Neuronal stem cell (in vitro differentiated cells): Measurements from ENCODE around the gene ELAC1.
"Not testable (repeated sequence)": the region's sequence is repeated elsewhere in the genome, so short reads cannot be mapped to it uniquely, and the experiment has no call there.

ENCODE experiments used
- DNase-seq: peaks from one replicate; pipeline ENCODE4 v3.0.0-alpha.2; 2013; ENCODE audit warnings: low spot score
- H2AFZ ChIP-seq: one replicate; pipeline ENCODE4 v1.6.1; 2013; ENCODE audit warnings: mild to moderate bottlenecking, low read length, inconsistent platforms
- H2AK5ac ChIP-seq: 2 replicates; pipeline ENCODE4 v1.6.1; 2013; ENCODE audit warnings: low read depth, mild to moderate bottlenecking, inconsistent platforms, low read length, moderate library complexity, mixed read lengths
- H2BK120ac ChIP-seq: 2 replicates; pipeline ENCODE4 v1.6.1; 2013; ENCODE audit warnings: low read depth, mild to moderate bottlenecking, inconsistent platforms, low read length, moderate library complexity, mixed read lengths
- H2BK12ac ChIP-seq: one replicate; pipeline ENCODE4 v1.6.1; 2013; ENCODE audit warnings: low read length, inconsistent platforms
- H2BK15ac ChIP-seq: 2 replicates; pipeline ENCODE4 v1.6.1; 2013; ENCODE audit warnings: mild to moderate bottlenecking, low read length, inconsistent platforms, mixed read lengths
- H2BK5ac ChIP-seq: one replicate; pipeline ENCODE4 v1.6.1; 2013; ENCODE audit warnings: inconsistent platforms, mild to moderate bottlenecking, low read length, moderate library complexity
- H3K14ac ChIP-seq: one replicate; pipeline ENCODE4 v1.6.1; 2013; ENCODE audit warnings: low read length, inconsistent platforms
- H3K18ac ChIP-seq: 2 replicates; pipeline ENCODE4 v1.6.1; 2013; ENCODE audit warnings: low read length, inconsistent platforms
- H3K23ac ChIP-seq: 2 replicates; pipeline ENCODE4 v1.6.1; 2013; ENCODE audit warnings: low read depth, mild to moderate bottlenecking, mixed read lengths, low read length, inconsistent platforms; ENCODE audit not compliant: poor library complexity
- H3K27ac ChIP-seq: replicated peaks from 3 replicates; pipeline ENCODE4 v1.5.1; 2013; ENCODE audit warnings: low read length, inconsistent platforms
- H3K27me3 ChIP-seq, 3 experiments: 2 replicates each; pipeline ENCODE4 v1.6.1; 2013; ENCODE audit warnings: low read length in 3 of 3, mild to moderate bottlenecking in 2 of 3, inconsistent platforms in 1 of 3, low read depth in 1 of 3, mixed read lengths in 1 of 3, moderate library complexity in 1 of 3; ENCODE audit not compliant: control insufficient read depth in 3 of 3, insufficient read depth in 3 of 3
- H3K36me3 ChIP-seq, 2 donors: replicated peaks in 1 of 2; 2 replicates each; pipeline ENCODE4 v1.6.1; 2013; ENCODE audit warnings: low read length in 2 of 2; ENCODE audit not compliant: control insufficient read depth in 2 of 2, insufficient read depth in 2 of 2
- H3K4ac ChIP-seq: 2 replicates; pipeline ENCODE4 v1.6.1; 2013; ENCODE audit warnings: inconsistent platforms, mild to moderate bottlenecking, low read length, moderate library complexity
- H3K4me1 ChIP-seq, 2 donors: 1 replicate in 1 of 2; 2 replicates in 1 of 2; pipeline ENCODE4 v1.6.1; 2013; ENCODE audit warnings: low read length in 2 of 2, low read depth in 1 of 2; ENCODE audit not compliant: control insufficient read depth in 2 of 2, insufficient read depth in 1 of 2
- H3K4me2 ChIP-seq: one replicate; pipeline ENCODE4 v1.6.1; 2013; ENCODE audit warnings: mild to moderate bottlenecking, low read length, inconsistent platforms; ENCODE audit not compliant: insufficient read depth, poor library complexity, severe bottlenecking
- H3K4me3 ChIP-seq, 2 donors: 2 replicates each; pipeline ENCODE4 v1.5.1; 2013; ENCODE audit warnings: low read length in 2 of 2, mild to moderate bottlenecking in 2 of 2, inconsistent platforms in 1 of 2, moderate library complexity in 1 of 2
- H3K79me1 ChIP-seq: one replicate; pipeline ENCODE4 v1.6.1; 2013; ENCODE audit warnings: low read depth, mild to moderate bottlenecking, inconsistent platforms, low read length, moderate library complexity
- H3K9ac ChIP-seq: one replicate; pipeline ENCODE4 v1.6.1; 2013; ENCODE audit warnings: mild to moderate bottlenecking, low read depth, low read length, inconsistent platforms; ENCODE audit not compliant: poor library complexity
- H3K9me3 ChIP-seq, 2 donors: replicated peaks in 1 of 2; 2 replicates each; pipeline versions ENCODE3 to v1.6.1; 2013; ENCODE audit warnings: low read length in 2 of 2, mild to moderate bottlenecking in 2 of 2, inconsistent platforms in 1 of 2, low read depth in 1 of 2, mixed read lengths in 1 of 2, moderate library complexity in 1 of 2; ENCODE audit not compliant: control insufficient read depth in 2 of 2, insufficient read depth in 1 of 2
- H4K8ac ChIP-seq: one replicate; pipeline ENCODE4 v1.6.1; 2013; ENCODE audit warnings: low read depth, mild to moderate bottlenecking, inconsistent platforms, low read length, moderate library complexity
- H4K91ac ChIP-seq: one replicate; pipeline ENCODE4 v1.6.1; 2013; ENCODE audit warnings: low read length, low read depth, mild to moderate bottlenecking, inconsistent platforms; ENCODE audit not compliant: poor library complexity
- WGBS, 2 donors: extraction: QIAGEN DNeasy Blood & Tissue Kit; methylation state at CpG; one replicate each; pipeline ENCODE4 v1.1.7; 2013; ENCODE audit warnings: missing lambda C conversion rate in 2 of 2, mixed read lengths in 1 of 2; ENCODE audit not compliant: insufficient read length in 2 of 2, insufficient replicate concordance in 1 of 2; ENCODE audit errors: extremely low coverage in 2 of 2; 5-methylcytosine and 5-hydroxymethylcytosine counted together

Gene ELAC1

DNA sequence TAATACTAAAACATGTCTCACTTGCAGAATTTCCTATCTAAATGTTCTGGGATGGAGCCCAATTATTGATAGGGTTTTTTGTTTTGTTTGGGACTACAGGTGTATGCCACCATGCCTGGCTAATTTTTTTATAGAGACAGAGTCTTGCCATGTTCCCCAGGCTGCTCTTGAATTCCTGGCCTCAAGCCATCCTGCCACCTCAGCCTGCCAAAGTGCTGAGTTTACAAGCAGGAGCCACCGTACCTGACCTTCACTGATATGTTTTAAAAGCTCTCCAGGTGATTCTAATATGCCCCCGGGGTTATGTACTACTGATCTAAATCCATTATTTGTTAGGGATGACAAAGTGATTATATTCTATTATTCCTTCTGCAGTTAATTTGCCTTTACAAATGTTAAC, 2.2 kb downstream of the ELAC1 start:
- Histone ChIP-seq H3K4me2 (no peak overlapping the region), H3K14ac (no peak overlapping the region), H2AFZ (no peak overlapping the region), H2BK15ac (no peak overlapping the region), H3K4ac (no peak overlapping the region), H4K91ac (no peak overlapping the region), H4K8ac (no peak overlapping the region), H2AK5ac (no peak overlapping the region), H3K4me3 (no peak overlapping the region), H3K27me3 (no peaks in the 10 kb centered on the region), H2BK12ac (no peak overlapping the region), H3K79me1 (no peaks in the 10 kb centered on the region), H2BK120ac (no peak overlapping the region), H3K27ac (no peak overlapping the region), H3K9me3 (peaks cover 5 to 7% of the 10 kb centered on the region in 2 donors), H3K18ac (no peak overlapping the region), H2BK5ac (no peak overlapping the region), H3K9ac (no peak overlapping the region), H3K36me3 (peaks cover 6 to 18% of the 10 kb centered on the region in 2 donors), H3K4me1 (peaks cover 3 to 5% of the 10 kb centered on the region in 2 donors), H3K23ac (no peak overlapping the region)
- no peak for DNase-seq
- no CpG with 5 or more reads among the region's 2 CpGs for WGBS, 2 donors

DNA sequence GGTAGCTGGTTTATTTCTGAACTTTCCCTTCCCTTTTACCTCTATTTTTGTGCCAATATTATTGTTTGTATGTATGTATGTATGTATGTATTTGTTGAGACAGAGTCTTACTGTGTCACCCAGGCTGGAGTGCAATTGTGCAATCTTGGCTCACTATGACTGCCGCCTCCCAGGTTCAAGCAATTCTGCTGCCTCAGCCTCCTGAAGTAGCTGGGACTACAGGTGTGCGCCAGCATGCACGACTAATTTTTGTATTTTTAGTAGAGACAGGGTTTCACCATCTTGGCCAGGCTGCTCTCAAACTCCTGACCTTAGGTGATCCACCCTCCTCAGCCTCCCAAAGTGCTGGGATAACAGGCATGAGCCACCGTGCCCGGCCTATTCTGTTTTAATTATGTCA, 4.6 kb downstream of the ELAC1 start:
- not testable (repeated sequence) for H3K4me3 ChIP-seq, H3K18ac ChIP-seq, DNase-seq, H2BK15ac ChIP-seq, H2BK120ac ChIP-seq, H2AK5ac ChIP-seq, H3K4ac ChIP-seq, H2AFZ ChIP-seq, H3K79me1 ChIP-seq, H4K8ac ChIP-seq, H2BK5ac ChIP-seq, H3K9ac ChIP-seq, H3K23ac ChIP-seq, H2BK12ac ChIP-seq, H3K14ac ChIP-seq, H3K4me1 ChIP-seq, H3K27ac ChIP-seq, H3K27me3 ChIP-seq, H3K4me2 ChIP-seq, H4K91ac ChIP-seq
- no CpG with 5 or more reads among the region's 5 CpGs for WGBS, 2 donors
- Histone ChIP-seq H3K9me3 (peaks cover 9 to 31% of the 10 kb centered on the region in 2 donors), H3K36me3 (peaks cover 18 to 42% of the 10 kb centered on the region in 2 donors)

DNA sequence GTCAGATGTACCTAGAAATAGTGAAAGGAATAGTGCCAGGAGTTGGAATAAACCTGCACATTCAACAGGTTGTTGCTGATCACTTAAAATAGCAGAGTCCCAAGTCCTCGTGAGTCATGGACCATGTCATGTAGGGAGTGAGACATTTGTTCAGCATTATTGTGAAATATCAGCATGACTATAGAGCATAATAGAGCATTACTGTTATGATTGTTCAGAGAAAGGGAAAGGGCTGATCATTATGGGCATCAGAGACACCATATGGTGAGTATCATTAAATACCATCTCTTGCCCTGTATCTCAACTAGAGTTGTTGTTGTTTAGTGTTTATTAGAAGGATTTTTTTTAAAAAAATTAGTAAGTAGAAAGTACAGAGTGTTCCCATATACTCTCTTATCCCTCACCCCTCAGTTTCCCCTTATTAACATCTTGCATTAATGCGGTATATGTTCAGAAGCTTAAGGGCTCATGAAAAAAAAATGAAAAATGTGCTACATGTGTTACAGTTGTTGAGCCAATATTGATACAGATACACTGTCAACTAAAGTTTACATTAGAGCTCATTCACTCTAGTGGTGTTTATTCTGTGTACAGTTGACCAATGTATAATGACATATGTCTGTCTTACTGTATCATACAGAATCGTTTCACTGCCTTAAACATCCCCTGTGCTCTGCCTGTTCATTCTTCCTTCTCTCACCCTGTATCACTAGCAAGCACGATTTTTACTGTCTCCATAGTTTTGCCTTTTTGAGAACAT, 5.7 kb downstream of the ELAC1 start:
- no peak overlapping the region for H2AFZ ChIP-seq
- WGBS, 2 donors = no CpG with 5 or more reads among the region's 4 CpGs
- H3K27ac ChIP-seq = no peak overlapping the region

DNA sequence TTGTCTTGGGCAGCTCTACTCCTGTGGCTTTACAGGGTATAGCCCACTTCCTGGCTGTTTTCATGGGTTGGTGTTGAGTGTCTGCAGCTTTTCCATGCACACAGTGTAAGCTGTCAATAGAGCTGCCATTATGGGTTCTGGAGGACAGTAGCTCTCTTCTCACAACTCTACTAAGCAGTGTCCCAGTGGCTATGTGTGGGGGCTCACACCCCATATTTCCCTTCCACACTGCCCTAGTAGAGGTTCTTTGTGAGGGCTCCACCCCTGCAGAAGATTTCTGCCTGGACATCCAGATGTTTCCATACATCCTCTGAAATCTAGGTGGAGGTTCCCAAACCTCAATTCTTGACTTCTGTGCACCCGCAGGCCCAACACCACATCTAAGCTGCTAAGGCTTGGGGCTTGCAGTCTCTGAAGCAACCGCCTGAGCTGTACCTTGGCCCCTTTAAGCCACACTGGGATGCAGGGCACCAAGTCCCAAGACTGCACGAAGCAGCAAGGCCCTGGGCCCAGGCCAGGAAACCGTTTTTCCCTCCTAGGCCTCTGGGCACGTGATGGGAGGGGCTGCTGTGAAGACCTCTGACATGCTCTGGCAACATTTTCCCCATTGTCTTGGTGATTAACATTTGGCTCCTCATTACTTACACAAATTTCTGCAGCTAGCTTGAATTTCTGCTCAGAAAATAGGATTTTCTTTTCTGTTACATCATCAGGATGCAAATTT, 9.4 kb downstream of the ELAC1 start:
- no peak overlapping the region for H4K8ac ChIP-seq
- H3K4ac ChIP-seq = no peak overlapping the region
- no peak overlapping the region for H2AK5ac ChIP-seq
- H3K18ac ChIP-seq = no peak overlapping the region
- no peak overlapping the region for H3K9ac ChIP-seq
- no peak overlapping the region for H3K4me3 ChIP-seq
- peaks cover 9 to 50% of the 10 kb centered on the region in 2 donors for H3K9me3 ChIP-seq
- no peak overlapping the region for H2BK12ac ChIP-seq
- H2BK5ac ChIP-seq = no peak overlapping the region
- H2BK120ac ChIP-seq = no peak overlapping the region
- DNase-seq = no peak
- H2AFZ ChIP-seq = no peak overlapping the region
- no CpG with 5 or more reads among the region's 5 CpGs for WGBS, 2 donors
- peaks cover 19 to 84% of the 10 kb centered on the region in 2 donors for H3K36me3 ChIP-seq
- no peaks in the 10 kb centered on the region for H3K79me1 ChIP-seq
- no peak overlapping the region for H3K4me2 ChIP-seq
- H3K27ac ChIP-seq = no peak overlapping the region
- H4K91ac ChIP-seq = no peak overlapping the region
- no peaks in the 10 kb centered on the region for H3K4me1 ChIP-seq
- H2BK15ac ChIP-seq = no peak overlapping the region
- H3K14ac ChIP-seq = no peak overlapping the region
- no peaks in the 10 kb centered on the region for H3K27me3 ChIP-seq
- H3K23ac ChIP-seq = no peak overlapping the region

More for the DNA sequence above, 5.7 kb downstream of the ELAC1 start:
- Histone ChIP-seq H3K36me3 (peaks cover 19 to 53% of the 10 kb centered on the region in 2 donors), H2BK15ac (no peak overlapping the region), H3K9ac (no peak overlapping the region), H2BK12ac (no peak overlapping the region), H3K9me3 (peaks cover 9 to 42% of the 10 kb centered on the region in 2 donors), H2AK5ac (no peak overlapping the region), H3K27me3 (no peaks in the 10 kb centered on the region), H2BK120ac (no peak overlapping the region), H3K4me2 (no peak overlapping the region), H3K14ac (no peak overlapping the region), H4K8ac (no peak overlapping the region), H4K91ac (no peak overlapping the region), H3K4me3 (no peak overlapping the region), H3K4ac (no peak overlapping the region), H2BK5ac (no peak overlapping the region), H3K79me1 (no peaks in the 10 kb centered on the region), H3K23ac (no peak overlapping the region), H3K4me1 (peaks cover 3 to 5% of the 10 kb centered on the region in 2 donors), H3K18ac (no peak overlapping the region)
- no peak for DNase-seq
